ENCODE results near the gene PCMTD2.
A peak's percentile ranks its signal among the peaks of the same experiment; 100 is the strongest.
"Not testable (repeated sequence)": the region's sequence is repeated elsewhere in the genome, so short reads cannot be mapped to it uniquely, and the experiment has no call there.

Gene PCMTD2

DNA sequence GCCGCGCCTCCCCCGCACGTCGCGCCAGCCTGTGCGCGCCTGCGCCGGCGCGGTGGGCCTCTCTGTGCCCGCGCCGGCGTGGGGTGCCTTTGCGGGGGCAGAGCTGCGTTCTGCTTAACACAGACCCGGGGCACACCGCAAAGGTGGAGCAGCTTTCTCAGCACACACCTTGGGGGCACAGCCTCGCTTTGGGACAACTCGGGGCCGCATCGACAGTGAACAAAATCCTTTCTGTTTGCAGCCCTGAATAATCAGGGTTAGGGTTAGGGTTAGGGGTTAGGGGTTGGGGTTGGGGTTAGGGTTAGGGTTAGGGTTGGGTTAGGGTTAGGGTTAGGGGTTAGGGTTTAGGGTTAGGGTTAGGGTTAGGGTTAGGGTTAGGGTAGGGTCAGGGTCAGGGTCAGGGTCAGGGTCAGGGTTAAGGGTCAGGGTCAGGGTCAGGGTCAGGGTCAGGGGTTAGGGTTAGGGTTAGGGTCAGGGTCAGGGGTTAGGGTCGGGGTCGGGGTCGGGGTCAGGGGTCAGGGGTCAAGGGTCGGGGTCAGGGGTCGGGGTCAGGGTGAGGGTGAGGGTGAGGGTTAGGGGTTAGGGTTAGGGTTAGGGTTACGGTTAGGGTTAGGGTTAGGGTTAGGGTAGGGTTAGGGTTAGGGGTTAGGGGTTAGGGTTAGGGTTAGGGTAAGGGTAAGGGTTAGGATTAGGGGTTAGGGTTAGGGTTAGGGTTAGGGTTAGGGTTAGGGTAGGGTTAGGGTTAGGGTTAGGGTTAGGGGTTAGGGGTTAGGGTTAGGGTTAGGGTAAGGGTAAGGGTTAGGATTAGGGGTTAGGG lies 31.1 kb downstream of the PCMTD2 start:
- DNase-seq (ENCODE audit: low read depth) = not testable (repeated sequence)

DNA sequence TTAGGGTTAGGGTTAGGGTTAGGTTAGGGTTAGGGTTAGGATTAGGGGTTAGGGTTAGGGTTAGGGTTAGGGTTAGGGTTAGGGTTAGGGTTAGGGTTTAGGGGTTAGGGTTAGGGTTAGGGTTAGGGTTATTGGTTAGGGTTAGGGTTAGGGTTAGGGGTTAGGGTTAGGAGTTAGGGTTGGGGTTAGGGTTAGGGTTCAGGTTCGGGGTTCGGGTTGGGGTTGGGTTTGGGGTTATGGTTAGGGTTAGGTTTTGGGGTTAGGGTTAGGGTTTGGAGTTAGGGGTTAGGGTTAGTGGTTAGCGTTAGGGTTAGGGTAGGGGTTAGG lies 31.7 kb downstream of the PCMTD2 start:
- DNase-seq (ENCODE audit: low read depth) = not testable (repeated sequence)

DNA sequence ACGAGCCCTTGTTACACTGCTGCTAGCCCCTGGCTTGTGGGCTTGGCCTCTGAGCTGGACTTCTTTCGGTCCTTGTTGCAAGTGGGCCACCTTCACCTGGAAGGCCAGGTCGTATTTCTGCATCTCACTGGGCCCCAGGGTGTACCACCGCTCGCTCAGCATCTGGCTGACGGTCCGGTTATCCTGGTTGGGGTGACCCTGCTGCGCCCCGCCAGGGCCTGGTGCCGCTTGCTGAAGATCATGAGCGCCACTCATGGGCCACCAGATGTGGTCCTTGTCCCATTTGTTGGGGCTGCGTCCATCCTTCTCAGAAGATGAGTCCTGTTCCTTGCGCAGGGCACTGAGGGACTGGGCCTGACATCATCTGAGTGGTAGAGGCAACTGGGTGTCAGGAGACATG lies 36.6 kb downstream of the PCMTD2 start:
- DNase-seq (ENCODE audit: low read depth) = not testable (repeated sequence)

DNA sequence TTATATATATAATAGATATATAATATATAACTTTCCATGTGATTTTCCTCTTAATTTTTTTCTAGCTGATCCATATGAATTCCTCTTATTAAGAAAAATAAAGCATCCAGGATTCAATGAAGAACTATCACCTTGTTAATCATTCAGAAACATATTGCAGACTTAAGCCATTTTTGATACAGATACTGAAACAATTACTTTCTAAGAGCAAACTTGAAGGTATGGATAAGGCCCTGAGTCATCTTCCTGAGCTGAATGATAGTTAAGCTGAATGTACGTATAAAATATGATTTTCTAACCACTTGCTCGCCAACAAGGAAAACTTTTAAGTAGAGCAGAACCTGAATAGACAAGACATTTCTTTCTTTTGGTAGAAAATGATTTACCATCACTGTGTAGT lies 47.5 kb downstream of the PCMTD2 start:
- DNase-seq (ENCODE audit: low read depth) = not testable (repeated sequence)

DNA sequence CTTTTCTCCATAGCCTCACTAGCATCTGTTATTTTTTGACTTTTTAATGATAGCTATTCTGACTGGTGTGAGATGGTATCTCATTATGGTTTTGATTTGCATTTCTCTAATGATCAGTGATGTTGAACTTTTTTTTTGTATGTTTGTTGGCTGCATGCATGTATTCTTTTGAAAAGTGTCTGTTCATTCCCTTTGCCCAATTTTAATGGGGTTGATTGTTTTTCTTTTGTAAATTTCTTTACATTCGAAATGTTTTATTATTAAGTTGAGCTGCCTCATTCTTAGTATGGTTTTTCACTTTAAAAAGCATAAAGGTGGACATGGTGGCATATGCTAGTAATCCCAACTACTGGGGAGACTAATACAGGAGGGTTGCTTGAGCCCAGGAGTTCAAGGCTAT lies 58.2 kb downstream of the PCMTD2 start:
- DNase-seq (ENCODE audit: low read depth) = not testable (repeated sequence)

DNA sequence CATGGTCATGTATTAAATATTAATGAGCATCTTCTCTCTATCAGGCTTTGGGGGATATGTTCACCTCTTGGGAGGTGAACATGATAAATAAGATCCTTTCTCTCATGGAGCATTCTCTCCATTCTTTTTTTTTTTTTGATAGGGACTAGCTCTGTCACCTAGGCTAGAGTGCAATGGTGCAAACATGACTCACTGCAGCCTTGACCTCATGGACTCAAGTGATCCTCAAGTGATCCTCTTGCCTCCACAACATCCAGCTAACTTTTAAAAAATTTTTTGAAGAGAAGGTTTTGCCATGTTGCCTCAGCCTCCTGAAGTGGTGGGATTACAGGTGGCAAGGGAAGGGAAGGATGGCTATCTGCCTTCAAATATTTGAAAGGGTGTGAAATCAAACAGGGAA lies 59.8 kb downstream of the PCMTD2 start:
- DNase-seq (ENCODE audit: low read depth) = not testable (repeated sequence)

DNA sequence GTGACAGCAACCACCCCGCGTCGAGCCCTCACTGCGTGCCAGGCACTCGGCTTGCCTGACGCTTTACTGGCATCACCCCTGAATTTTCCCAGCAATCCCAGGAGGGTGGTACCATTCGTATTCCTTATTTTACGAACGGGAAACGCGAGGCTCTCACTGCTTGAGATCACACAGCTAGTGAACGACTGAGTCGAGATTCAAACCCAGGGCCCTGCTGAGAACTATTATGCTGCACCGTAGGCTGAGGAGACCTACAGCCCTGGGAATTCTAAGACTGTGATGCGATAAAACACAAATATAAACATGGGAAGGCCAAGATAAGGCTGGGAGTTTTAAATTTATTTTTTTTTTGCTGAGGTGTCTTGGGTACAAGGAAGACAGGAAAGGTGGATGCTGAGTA lies 60.3 kb downstream of the PCMTD2 start:
- not testable (repeated sequence) for DNase-seq (ENCODE audit: low read depth)

DNA sequence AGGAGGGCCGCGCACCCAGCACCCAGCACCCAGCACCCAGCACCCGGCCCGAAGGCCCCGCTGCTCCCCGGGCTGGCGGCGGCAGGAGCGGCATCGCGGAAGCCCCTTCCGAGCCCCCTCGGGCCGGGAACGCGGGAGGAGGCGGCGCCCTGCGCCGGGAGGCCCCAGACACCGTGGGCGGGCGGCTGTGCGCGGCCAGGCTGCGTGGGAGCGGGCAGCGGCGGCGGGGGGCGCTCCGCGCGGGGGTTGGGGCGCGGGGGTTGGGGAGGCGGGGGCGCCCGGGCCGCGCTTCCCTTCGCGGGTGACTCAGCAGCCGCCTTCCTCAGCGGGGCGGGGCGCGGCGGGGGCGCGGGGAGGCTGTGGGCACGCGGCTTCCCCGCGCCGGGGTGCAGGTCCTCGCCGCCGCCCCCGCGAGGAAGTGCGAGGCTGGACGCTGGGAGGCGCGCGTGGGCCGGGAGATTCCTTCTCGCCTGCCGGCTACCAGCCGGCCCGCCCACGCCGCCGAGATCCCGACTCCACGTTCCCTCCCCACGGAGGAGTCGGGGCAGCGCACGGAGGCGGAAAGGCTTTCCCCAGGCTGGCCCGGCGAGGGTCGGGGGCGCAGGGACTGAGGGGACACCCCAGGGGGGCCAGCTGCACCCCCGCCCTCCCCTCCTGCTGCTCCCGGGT lies 61.0 kb downstream of the PCMTD2 start:
- DNase-seq (ENCODE audit: low read depth) = peak; percentile 5

DNA sequence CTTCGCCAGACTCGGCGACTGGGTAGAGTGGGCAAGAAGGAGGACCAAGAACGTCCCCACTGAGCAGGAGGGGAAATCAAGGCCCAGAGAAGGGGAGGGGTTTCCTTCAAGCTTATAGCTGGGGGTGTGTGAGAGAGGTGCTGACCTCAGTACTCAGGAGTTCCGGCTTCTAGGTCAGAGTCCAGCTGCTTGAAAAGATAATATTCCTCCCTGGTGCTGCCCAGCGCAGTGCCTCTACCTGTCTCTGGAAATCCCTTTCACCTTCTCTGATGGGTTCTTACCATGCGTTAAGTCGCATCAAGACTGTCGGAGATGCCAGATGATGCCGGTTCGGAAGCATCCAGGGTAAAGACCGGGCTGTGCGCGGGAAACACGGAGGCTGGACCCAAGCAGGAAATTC lies 61.8 kb downstream of the PCMTD2 start:
- DNase-seq (ENCODE audit: low read depth) = not testable (repeated sequence)

DNA sequence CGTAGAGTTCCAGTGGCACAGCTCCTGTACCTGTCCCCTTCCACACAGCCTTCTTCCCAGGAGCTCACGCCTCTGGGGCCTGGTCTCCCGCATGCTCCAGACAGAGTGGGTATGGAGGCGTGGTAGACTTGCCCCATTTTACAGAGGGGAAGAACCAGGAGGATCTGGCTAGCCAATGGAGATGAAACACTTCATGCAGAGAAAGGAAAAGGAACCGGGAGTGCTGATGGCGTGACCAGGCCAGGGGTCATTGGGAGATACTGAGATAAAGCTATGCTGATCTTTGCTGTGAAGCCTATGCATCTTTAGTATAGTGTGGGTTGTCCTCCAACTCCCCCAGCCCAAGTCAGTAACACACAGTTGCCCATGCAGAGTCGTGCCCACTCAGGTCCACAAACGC lies 62.5 kb downstream of the PCMTD2 start:
- DNase-seq (ENCODE audit: low read depth) = not testable (repeated sequence)

DNA sequence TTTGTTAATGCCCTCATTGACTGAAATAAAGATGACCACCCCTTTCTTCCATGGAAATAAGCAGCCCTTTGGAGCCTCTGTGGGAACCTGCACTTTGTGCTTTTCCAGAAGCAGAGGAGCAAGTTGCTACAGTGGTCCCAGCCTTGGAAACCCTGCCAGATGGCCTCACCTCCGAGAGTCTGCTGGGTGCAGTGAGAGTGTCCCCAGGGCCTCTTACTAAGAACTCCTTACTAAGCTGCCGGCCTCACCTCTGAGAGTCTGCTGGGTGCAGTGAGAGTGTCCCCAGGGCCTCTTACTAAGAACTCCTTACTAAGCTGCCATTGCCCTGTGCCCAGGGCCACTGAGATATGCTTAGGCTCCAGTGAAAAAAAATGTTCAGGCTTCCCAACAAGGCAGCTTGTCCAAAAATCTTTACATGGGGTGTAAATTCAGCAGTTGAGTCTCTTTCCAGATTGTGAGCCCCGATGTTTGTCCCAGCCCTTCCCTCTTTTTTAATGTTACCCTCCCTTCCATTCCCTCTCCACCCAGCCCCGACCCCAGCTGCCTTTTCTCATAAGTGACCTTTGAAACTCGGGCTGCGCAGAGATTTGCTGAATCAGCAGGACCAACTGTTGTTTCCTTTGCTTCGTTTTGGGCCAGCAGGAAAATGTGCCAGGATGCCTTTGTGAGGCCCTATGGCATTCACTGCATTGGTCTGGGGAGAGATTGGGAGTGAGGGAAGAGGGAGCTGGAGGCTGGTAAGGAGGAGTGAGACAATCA lies 66.7 kb downstream of the PCMTD2 start:
- not testable (repeated sequence) for DNase-seq (ENCODE audit: low read depth)
